ENCODE results near the gene SFSWAP. TPM values are rescaled to one million over a fixed set of nuclear protein-coding genes. Genes with fewer than 3 reads are reported as not detected.

SFSWAP gene
- total RNA-seq, 1 experiment from 2014 or later: 50.4 TPM

GRCh38 chr12:131843527-131843926 lies 132.6 kb downstream of the SFSWAP start (continued):
- TF ChIP-seq REST (IDR thresholded peaks at IDR 0.05; ENCODE audit: low read depth): no peak
- TF ChIP-seq POLR2A (IDR thresholded peaks at IDR 0.05; ENCODE audit: borderline replicate concordance, extremely low read depth, insufficient read depth, insufficient read length): no peak
- TF ChIP-seq MAX (IDR thresholded peaks at IDR 0.05): no peak

GRCh38 chr12:131844140-131844539 lies 133.2 kb downstream of the SFSWAP start:
- Histone ChIP-seq H3K4me2 (ENCODE audit: low read length) (no peak overlapping the region), H3K27me3 (ENCODE audit: insufficient read depth, low read length) (no peaks in the 10 kb centered on the region), H3K36me3 (ENCODE audit: control insufficient read depth in 1 of 2, insufficient read depth in 2 of 2, low read length in 2 of 2) (no peaks in the 10 kb centered on the region), H3K79me2 (ENCODE audit: insufficient read depth, low read length) (no peaks in the 10 kb centered on the region), H2AFZ (ENCODE audit: low read depth, low read length, poor library complexity, severe bottlenecking) (no peak overlapping the region), H3K27ac (ENCODE audit: low read depth, low read length) (no peak overlapping the region), H3K9ac (ENCODE audit: low read length) (no peak overlapping the region), H3K4me3 (replicated peaks in 1 of 2; ENCODE audit: low read depth in 1 of 2, low read length in 2 of 2) (no peak overlapping the region), H4K20me1 (ENCODE audit: insufficient read depth) (no peaks in the 10 kb centered on the region), H3K4me1 (ENCODE audit: control insufficient read depth in 1 of 2, insufficient read depth in 2 of 2, low read length in 2 of 2) (no peaks in the 10 kb centered on the region), H3K9me3 (ENCODE audit: control insufficient read depth in 1 of 2, insufficient read depth in 1 of 2, low read depth in 1 of 2, low read length in 2 of 2) (no peaks in the 10 kb centered on the region), H3K9me2 (ENCODE audit: insufficient read depth) (no peaks in the 10 kb centered on the region)
- DNase-seq (ENCODE audit: low read depth, low spot score) (no peak), ATAC-seq (no peak)
- TF ChIP-seq YY1 (IDR thresholded peaks at IDR 0.05; ENCODE audit: extremely low read depth, insufficient replicate concordance, low read depth, low read length) (no peak), SIN3A (IDR thresholded peaks at IDR 0.05; ENCODE audit: low read depth) (no peak), CBX3 (IDR thresholded peaks at IDR 0.05; ENCODE audit: low read depth) (no peak), POLR2AphosphoS5 (IDR thresholded peaks at IDR 0.05; ENCODE audit: low read depth, low read length) (no peak), SP1 (IDR thresholded peaks at IDR 0.05; ENCODE audit: low read depth) (no peak), REST (IDR thresholded peaks at IDR 0.05; ENCODE audit: low read depth) (no peak), SRF (IDR thresholded peaks at IDR 0.05; ENCODE audit: low read depth) (no peak), EGR1 (IDR thresholded peaks at IDR 0.05; ENCODE audit: low read depth) (no peak), MAX (IDR thresholded peaks at IDR 0.05) (no peak), ZFX (IDR thresholded peaks at IDR 0.05) (no peak), ELF1 (IDR thresholded peaks at IDR 0.05; ENCODE audit: borderline replicate concordance, low read depth) (no peak), FOSL1 (IDR thresholded peaks at IDR 0.05; ENCODE audit: low read depth) (no peak), RAD21 (IDR thresholded peaks at IDR 0.05; ENCODE audit: low read depth) (no peak), EZH2phosphoT487 (IDR thresholded peaks at IDR 0.05; ENCODE audit: borderline replicate concordance) (no peak), TCF7L2 (IDR thresholded peaks at IDR 0.05; ENCODE audit: borderline replicate concordance, extremely low read depth, insufficient read depth, insufficient read length) (no peak), ZBTB33 (IDR thresholded peaks at IDR 0.05; ENCODE audit: extremely low read depth, insufficient replicate concordance, low read length) (no peak)
- no TSS peak for BruUV-seq (replicated peaks)
- ChIA-PET CTCF (no interaction called here), RAD21 (ENCODE audit: low non-redundant PET in 1 of 2, low total read pairs in 2 of 2, uncharacterized antibody in 2 of 2, unreplicated experiment in 2 of 2) (no interaction called here), POLR2A (no interaction called here)
- intact Hi-C loops (cut with micrococcal nuclease): no loop called here
